ENCODE data around the gene ALKBH7. TPM values are rescaled to one million over a fixed set of nuclear protein-coding genes. Genes with fewer than 3 reads are reported as not detected.

The ALKBH7 gene
- polyA plus RNA-seq, 1 of the 3 experiments (the other 2 are of a cell fraction) = 46.0 TPM

Small RNA genes within 50 kb of the gene (small RNA-seq; reads per million reads assigned to genes)
- gene MIR6790 (0 reads per million in 7 experiments), gene MIR6885 (0 to 0.43 (median 0) reads per million in 7 experiments)

Other genes with a start within 250 kb of the ALKBH7 start
- not detected in 2 replicates for gene ACSBG2, start 237.1 kb upstream of the ALKBH7 start, polyA plus RNA-seq (2012; rRNA removed)
- 12.7 and 19.0 TPM in 2 replicates for gene MLLT1, start 92.8 kb upstream of the ALKBH7 start, polyA plus RNA-seq (2012; rRNA removed)
- gene ACER1, start 39.2 kb upstream of the ALKBH7 start, polyA plus RNA-seq (2012; rRNA removed) = not detected in 2 replicates
- gene CLPP, start 11.3 kb upstream of the ALKBH7 start, polyA plus RNA-seq (2012; rRNA removed) = 89.7 and 136 TPM in 2 replicates
- gene PSPN, start 3.1 kb downstream of the ALKBH7 start, polyA plus RNA-seq (2012; rRNA removed) = 0.41 and 0.59 TPM in 2 replicates
- 80.1 and 104 TPM in 2 replicates for gene GTF2F1, start 20.4 kb downstream of the ALKBH7 start, polyA plus RNA-seq (2012; rRNA removed)
- gene KHSRP, start 52.0 kb downstream of the ALKBH7 start, polyA plus RNA-seq (2012; rRNA removed) = 57.1 and 96.8 TPM in 2 replicates
- gene SLC25A41, start 61.0 kb downstream of the ALKBH7 start, polyA plus RNA-seq (2012; rRNA removed) = 0.06 and 0.12 TPM in 2 replicates
- 9.4 and 10.9 TPM in 2 replicates for gene SLC25A23, start 87.0 kb downstream of the ALKBH7 start, polyA plus RNA-seq (2012; rRNA removed)
- gene CRB3, start 91.5 kb downstream of the ALKBH7 start, polyA plus RNA-seq (2012; rRNA removed) = not detected in 2 replicates
- gene DENND1C, start 109.0 kb downstream of the ALKBH7 start, polyA plus RNA-seq (2012; rRNA removed) = 0.05 and 0.11 TPM in 2 replicates
- gene TUBB4A, start 129.5 kb downstream of the ALKBH7 start, polyA plus RNA-seq (2012; rRNA removed) = 2.3 and 4.5 TPM in 2 replicates
- 9.9 and 10.7 TPM in 2 replicates for gene TNFSF9, start 158.2 kb downstream of the ALKBH7 start, polyA plus RNA-seq (2012; rRNA removed)
- gene CD70, start 218.4 kb downstream of the ALKBH7 start, polyA plus RNA-seq (2012; rRNA removed) = 117 and 142 TPM in 2 replicates